GM23248 (cell line): Measurements from ENCODE around the gene TMPRSS11A.

Experiments used
- EZH2 ChIP-seq: fragments of 200-600 bp; sonication (generic); IDR thresholded peaks from 2 replicates; pipeline ENCODE4 v1.6.1; 2018; ENCODE audit warnings: antibody characterized with exemption, mild to moderate bottlenecking; ENCODE audit not compliant: insufficient read depth, poor library complexity, severe bottlenecking
- EZH2phosphoT487 ChIP-seq: fragments of 200-600 bp; sonication (generic); IDR thresholded peaks from 2 replicates; pipeline ENCODE4 v1.6.1; 2018; ENCODE audit warnings: antibody characterized with exemption, moderate library complexity, mild to moderate bottlenecking, low read depth; ENCODE audit not compliant: insufficient read depth

- no peak for TF ChIP-seq EZH2phosphoT487
- TF ChIP-seq EZH2 = no peak
These were observed 93.6 kb downstream of the TMPRSS11A start for GRCh38 chr4:67869580-67870190.
